Nucleus accumbens (tissue), 56 donors: Measurements from ENCODE around the gene FCHSD2.
"Not testable (repeated sequence)": the region's sequence is repeated elsewhere in the genome, so short reads cannot be mapped to it uniquely, and the experiment has no call there.

Experiments
- DNase-seq, 56 donors: peaks; one replicate each; lab custom pipeline; 2025; lab: John Stamatoyannopoulos, UW

Gene FCHSD2

GRCh38 chr11:73130181-73130580 is 11.9 kb downstream of the FCHSD2 start:
- no peak for DNase-seq

- DNase-seq: no peak
Measured at GRCh38 chr11:73129198-73129597, 12.9 kb downstream of the FCHSD2 start.

- DNase-seq: peak in 3 of 56 donors; percentile 3 to 17 (median 3)
Measured at GRCh38 chr11:73126804-73127480, 15.2 kb downstream of the FCHSD2 start.

- DNase-seq: no peak
Measured at GRCh38 chr11:73124800-73125199, 17.3 kb downstream of the FCHSD2 start.

- DNase-seq: not testable (repeated sequence)
Measured at GRCh38 chr11:73123892-73124291, 18.2 kb downstream of the FCHSD2 start.

GRCh38 chr11:73121692-73122091 is 20.4 kb downstream of the FCHSD2 start:
- DNase-seq: no peak

- no peak for DNase-seq
Measured at GRCh38 chr11:73117071-73117470, 25.0 kb downstream of the FCHSD2 start.

GRCh38 chr11:73116636-73117035 is 25.5 kb downstream of the FCHSD2 start:
- no peak for DNase-seq

GRCh38 chr11:73114835-73115220 is 27.3 kb downstream of the FCHSD2 start:
- no peak for DNase-seq

- no peak for DNase-seq
Measured at GRCh38 chr11:73114110-73114834, 27.8 kb downstream of the FCHSD2 start.

GRCh38 chr11:73113426-73113825 is 28.7 kb downstream of the FCHSD2 start:
- no peak for DNase-seq

GRCh38 chr11:73107597-73107996 is 34.5 kb downstream of the FCHSD2 start:
- DNase-seq: no peak

- no peak for DNase-seq
Measured at GRCh38 chr11:73106347-73106746, 35.8 kb downstream of the FCHSD2 start.

GRCh38 chr11:73100578-73100977 is 41.5 kb downstream of the FCHSD2 start:
- DNase-seq: no peak

GRCh38 chr11:73099512-73100266 is 42.4 kb downstream of the FCHSD2 start:
- DNase-seq: no peak

- peak in 4 of 56 donors; percentile 2 to 34 (median 8) for DNase-seq
Measured at GRCh38 chr11:73095613-73096012, 46.5 kb downstream of the FCHSD2 start.

- DNase-seq: no peak
Measured at GRCh38 chr11:73091521-73092305, 50.4 kb downstream of the FCHSD2 start.

GRCh38 chr11:73087730-73088129 is 54.4 kb downstream of the FCHSD2 start:
- DNase-seq: no peak

GRCh38 chr11:73085189-73085875 is 56.8 kb downstream of the FCHSD2 start:
- DNase-seq: no peak

- DNase-seq: no peak
Measured at GRCh38 chr11:73078631-73079030, 63.5 kb downstream of the FCHSD2 start.
